HG02571 (cell line): ENCODE measurements around the gene BRD2.

Experiments used
- ATAC-seq: cut with Tn5 transposase; IDR thresholded peaks from one replicate; pipeline ENCODE4 v1.9.1; 2021; ENCODE audit warnings: mild to moderate bottlenecking, moderate library complexity; ENCODE audit not compliant: unreplicated experiment

The BRD2 gene

GRCh38 chr6:32971242-32971580 is 2.8 kb downstream of the BRD2 start:
- ATAC-seq = no peak

- peak; percentile 39 for ATAC-seq
These were observed 3.4 kb downstream of the BRD2 start for GRCh38 chr6:32971581-32972352.

GRCh38 chr6:32972353-32973143 is 4.2 kb downstream of the BRD2 start:
- ATAC-seq = no peak

GRCh38 chr6:32973144-32974015 is 5.0 kb downstream of the BRD2 start:
- no peak for ATAC-seq

- no peak for ATAC-seq
These were observed 5.6 kb downstream of the BRD2 start for GRCh38 chr6:32974016-32974333.

GRCh38 chr6:32974541-32975308 is 6.3 kb downstream of the BRD2 start:
- ATAC-seq = no peak

- ATAC-seq = no peak
These were observed 7.5 kb downstream of the BRD2 start for GRCh38 chr6:32975886-32976285.

- ATAC-seq = no peak
These were observed 8.1 kb downstream of the BRD2 start for GRCh38 chr6:32976334-32977069.

- ATAC-seq = no peak
These were observed 9.0 kb downstream of the BRD2 start for GRCh38 chr6:32977272-32977952.

- ATAC-seq = no peak
These were observed 9.5 kb downstream of the BRD2 start for GRCh38 chr6:32977953-32978324.

GRCh38 chr6:32979720-32980487 is 11.5 kb downstream of the BRD2 start:
- ATAC-seq = no peak

- ATAC-seq = no peak
These were observed 12.2 kb downstream of the BRD2 start for GRCh38 chr6:32980488-32981038.

- no peak for ATAC-seq
These were observed 13.8 kb downstream of the BRD2 start for GRCh38 chr6:32982084-32982701.

GRCh38 chr6:32982702-32983492 is 14.5 kb downstream of the BRD2 start:
- ATAC-seq = no peak

- ATAC-seq = no peak
These were observed 15.1 kb downstream of the BRD2 start for GRCh38 chr6:32983493-32983848.

- no peak for ATAC-seq
These were observed 15.7 kb downstream of the BRD2 start for GRCh38 chr6:32983964-32984621.
